Neural cell (in vitro differentiated cells): ENCODE measurements around the gene GAPVD1. TPM values are rescaled to one million over a fixed set of nuclear protein-coding genes. Genes with fewer than 3 reads are reported as not detected.

Source experiments
- H2AFZ ChIP-seq: fragments of 200-600, 300-800 bp; sonication (generic), shearing (Covaris generic); 2 replicates; pipeline ENCODE4 v1.6.0; 2014; ENCODE audit warnings: low read depth, mild to moderate bottlenecking, antibody characterized with exemption, low read length, moderate library complexity
- H3F3A ChIP-seq: fragments of 200-600 bp; shearing (Covaris generic); 2 replicates; pipeline ENCODE4 v1.6.1; 2016; ENCODE audit warnings: mild to moderate bottlenecking, moderate library complexity, mixed read lengths, antibody characterized with exemption, low read length; ENCODE audit not compliant: insufficient read depth, poor library complexity, severe bottlenecking
- H3K27ac ChIP-seq: fragments of 200-600, 300-800 bp; sonication (generic), shearing (Covaris generic); 2 replicates; pipeline ENCODE4 v1.5.1; 2014; ENCODE audit warnings: mild to moderate bottlenecking, low read length, moderate library complexity
- H3K27me3 ChIP-seq: fragments of 300-800, 200-600 bp; sonication (generic), shearing (Covaris generic); 2 replicates; pipeline ENCODE4 v1.6.0; 2014; ENCODE audit warnings: mild to moderate bottlenecking, low read depth, low read length, moderate library complexity; ENCODE audit not compliant: insufficient read depth
- H3K36me3 ChIP-seq: fragments of 300-800, 200-600 bp; sonication (generic), shearing (Covaris generic); 2 replicates; pipeline ENCODE4 v1.5.1; 2014; ENCODE audit warnings: mild to moderate bottlenecking, antibody characterized with exemption, low read length, moderate library complexity; ENCODE audit not compliant: insufficient read depth
- H3K4me2 ChIP-seq: fragments of 300-800, 200-600 bp; sonication (generic), shearing (Covaris generic); 2 replicates; pipeline ENCODE4 v1.6.0; 2014; ENCODE audit warnings: mild to moderate bottlenecking, low read length
- H3K4me3 ChIP-seq: fragments of 300-800, 200-600 bp; sonication (generic), shearing (Covaris generic); 2 replicates; pipeline ENCODE4 v1.5.1; 2014; ENCODE audit warnings: mild to moderate bottlenecking, low read length, moderate library complexity
- H3K79me2 ChIP-seq: fragments of 200-600 bp; shearing (Covaris generic); replicated peaks from 2 replicates; pipeline ENCODE4 v1.6.0; 2014; ENCODE audit warnings: mild to moderate bottlenecking, low read length, moderate library complexity; ENCODE audit not compliant: insufficient read depth
- H3K9ac ChIP-seq: fragments of 300-800, 200-600 bp; sonication (generic), shearing (Covaris generic); 2 replicates; pipeline ENCODE4 v1.6.1; 2016; ENCODE audit warnings: mild to moderate bottlenecking, low read length, mixed read lengths
- H3K9me2 ChIP-seq: fragments of 200-600 bp; shearing (Covaris generic); 2 replicates; pipeline ENCODE4 v1.6.1; 2016; ENCODE audit warnings: mild to moderate bottlenecking, low read length, mixed read lengths; ENCODE audit not compliant: insufficient read depth
- H3K9me3 ChIP-seq: fragments of 200-600, 300-800 bp; sonication (generic), shearing (Covaris generic); 2 replicates; pipeline ENCODE4 v1.6.1; 2016; ENCODE audit warnings: mild to moderate bottlenecking, mixed run types, low read length, moderate library complexity, mixed read lengths
- H4K20me1 ChIP-seq: fragments of 200-600 bp; shearing (Covaris generic); 2 replicates; pipeline ENCODE4 v1.6.1; 2016; ENCODE audit warnings: mild to moderate bottlenecking, mixed run types; ENCODE audit not compliant: insufficient read depth
- CTCF ChIP-seq: fragments of 450-650 bp; IDR thresholded peaks from 2 replicates; pipeline ENCODE4 v1.5.1; 2014; ENCODE audit warnings: antibody characterized with exemption, mild to moderate bottlenecking, moderate library complexity; ENCODE audit not compliant: poor library complexity, severe bottlenecking
- EP300 ChIP-seq: fragments of 450-650 bp; conservative IDR thresholded peaks from 2 replicates; pipeline ENCODE4 v1.6.1; 2014; ENCODE audit warnings: antibody characterized with exemption, mild to moderate bottlenecking, moderate library complexity; ENCODE audit not compliant: poor library complexity, severe bottlenecking
- EZH2 ChIP-seq: fragments of 200-600, 300-800 bp; shearing (Covaris generic), sonication (generic); IDR thresholded peaks from 2 replicates; pipeline ENCODE4 v1.6.1; 2014; ENCODE audit warnings: antibody characterized with exemption, low read length, borderline replicate concordance, mild to moderate bottlenecking; ENCODE audit not compliant: insufficient read depth, poor library complexity, severe bottlenecking
- MXI1 ChIP-seq: fragments of 450-650 bp; conservative IDR thresholded peaks from 2 replicates; pipeline ENCODE4 v1.6.1; 2014; ENCODE audit warnings: antibody characterized with exemption, mild to moderate bottlenecking; ENCODE audit not compliant: poor library complexity, severe bottlenecking
- POLR2AphosphoS5 ChIP-seq: IDR thresholded peaks from 2 replicates; pipeline ENCODE4 v1.6.1; 2012
- RAD21 ChIP-seq: fragments of 450-650 bp; conservative IDR thresholded peaks from 2 replicates; pipeline ENCODE4 v1.6.1; 2014; ENCODE audit warnings: antibody characterized with exemption, mild to moderate bottlenecking, moderate library complexity
- REST ChIP-seq: IDR thresholded peaks from 2 replicates; pipeline ENCODE4 v1.6.1; 2012; ENCODE audit warnings: borderline replicate concordance
- SMC3 ChIP-seq: fragments of 450-650 bp; conservative IDR thresholded peaks from 2 replicates; pipeline ENCODE4 v1.6.1; 2014; ENCODE audit warnings: antibody characterized with exemption, mild to moderate bottlenecking, moderate library complexity; ENCODE audit not compliant: poor library complexity
- TAF1 ChIP-seq: IDR thresholded peaks from 2 replicates; pipeline ENCODE4 v1.6.1; 2012; ENCODE audit warnings: low read depth
- polyA plus RNA-seq: library from polyadenylated mRNA; depleted of rRNA; stranded (reverse); fragments of >200 nt; gene quantifications from 2 replicates; pipeline ENCODE4 v1.2.3, GENCODE V29; 2014

Gene GAPVD1
- polyA plus RNA-seq, 1 donor from 2014 or later = 49.2 TPM

GRCh38 chr9:125361837-125362531 is 100.4 kb downstream of the GAPVD1 start:
- no peak overlapping the region for H3K4me2 ChIP-seq
- TF ChIP-seq RAD21 (no peak), CTCF (no peak), SMC3 (no peak), MXI1 (no peak), REST (no peak), TAF1 (no peak), EZH2 (no peak)
- H4K20me1 ChIP-seq = no peaks in the 10 kb centered on the region
- H3K79me2 ChIP-seq = no peaks in the 10 kb centered on the region
- no peak overlapping the region for H2AFZ ChIP-seq
- no peaks in the 10 kb centered on the region for H3K9me2 ChIP-seq
- no peak overlapping the region for H3K9ac ChIP-seq
- H3K27ac ChIP-seq = no peak overlapping the region
- H3F3A ChIP-seq = no peaks in the 10 kb centered on the region
- H3K27me3 ChIP-seq = no peaks in the 10 kb centered on the region
- no peaks in the 10 kb centered on the region for H3K9me3 ChIP-seq
- peaks cover 13% of the 10 kb centered on the region for H3K36me3 ChIP-seq
- H3K4me3 ChIP-seq = no peak overlapping the region

GRCh38 chr9:125366676-125367075 is 105.0 kb downstream of the GAPVD1 start:
- Histone ChIP-seq H3K9me2 (no peaks in the 10 kb centered on the region), H3K4me2 (no peak overlapping the region), H3F3A (no peaks in the 10 kb centered on the region), H3K4me3 (no peak overlapping the region), H3K9me3 (no peaks in the 10 kb centered on the region), H3K79me2 (no peaks in the 10 kb centered on the region), H3K9ac (no peak overlapping the region), H3K36me3 (peaks cover 13% of the 10 kb centered on the region), H2AFZ (no peak overlapping the region), H3K27me3 (no peaks in the 10 kb centered on the region), H3K27ac (no peak overlapping the region), H4K20me1 (no peaks in the 10 kb centered on the region)
- TF ChIP-seq TAF1 = no peak
- no peak for TF ChIP-seq POLR2AphosphoS5
- no peak for TF ChIP-seq RAD21
- TF ChIP-seq CTCF = no peak
- TF ChIP-seq MXI1 = no peak
- no peak for TF ChIP-seq EP300
- TF ChIP-seq EZH2 = no peak
- TF ChIP-seq SMC3 = no peak
- no peak for TF ChIP-seq REST
